Stimulated activated effector memory CD8-positive, alpha-beta T cell treated with anti-CD3 and anti-CD28 coated beads, Interleukin-12 subunit alpha, Interleukin-12 subunit beta, amount 100 ng/mL, for 72 hours (primary cell): Measurements from ENCODE around the gene DGKB.

Source experiments
- ATAC-seq: fragments of 150-1000 bp; cut with Tn5 transposase; 2 replicates; pipeline ENCODE4 v1.10.0; 2021
- DNase-seq, 2 donors: peaks; one replicate each; pipeline ENCODE4 v3.0.0; 2021 to 2022; ENCODE audit warnings: low spot score in 2 of 2
- H3K27ac Mint-ChIP-seq: one replicate; pipeline ENCODE4 v1.8.0; 2022; ENCODE audit warnings: mild to moderate bottlenecking, mixed read lengths
- H3K36me3 Mint-ChIP-seq: one replicate; pipeline ENCODE4 v1.8.0; 2022; ENCODE audit warnings: mild to moderate bottlenecking, mixed read lengths
- H3K4me1 Mint-ChIP-seq: one replicate; pipeline ENCODE4 v1.8.0; 2022; ENCODE audit warnings: mixed read lengths
- H3K4me3 Mint-ChIP-seq: one replicate; pipeline ENCODE4 v1.8.0; 2022; ENCODE audit warnings: mild to moderate bottlenecking, mixed read lengths
- H3K9me3 Mint-ChIP-seq: one replicate; pipeline ENCODE4 v1.8.0; 2022; ENCODE audit warnings: mixed read lengths

DGKB gene

GRCh38 chr7:14144538-14144937 is 758.0 kb downstream of the DGKB start:
- H3K9me3 Mint-ChIP-seq = no peaks in the 10 kb centered on the region
- no peak for ATAC-seq
- H3K4me3 Mint-ChIP-seq = no peak overlapping the region
- no peak overlapping the region for H3K27ac Mint-ChIP-seq
- no peaks in the 10 kb centered on the region for H3K4me1 Mint-ChIP-seq
- no peak for DNase-seq
- H3K36me3 Mint-ChIP-seq = no peaks in the 10 kb centered on the region

DNA sequence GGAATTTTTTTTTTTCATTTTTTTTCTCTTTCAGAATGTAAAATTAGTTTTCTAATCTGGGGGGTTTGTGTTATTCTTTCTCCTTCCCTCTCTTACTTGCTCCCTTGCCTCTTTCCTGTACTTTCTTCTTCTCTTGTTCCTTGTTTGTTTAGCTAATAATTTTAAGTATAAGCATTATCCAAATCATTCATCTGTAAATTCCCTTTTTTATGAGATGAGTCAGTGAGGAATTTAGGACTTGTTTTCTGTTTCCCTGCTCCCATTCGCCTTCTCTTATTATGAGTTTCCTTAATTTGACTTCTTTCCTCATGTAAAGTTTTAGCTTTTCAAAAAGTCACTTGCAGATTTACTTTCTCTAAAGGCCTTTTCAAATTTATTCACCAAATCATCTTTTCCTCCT is 758.4 kb downstream of the DGKB start:
- H3K4me3 Mint-ChIP-seq = no peak overlapping the region
- no peaks in the 10 kb centered on the region for H3K36me3 Mint-ChIP-seq
- no peak overlapping the region for H3K27ac Mint-ChIP-seq
- DNase-seq (no peak), ATAC-seq (no peak)
- no peaks in the 10 kb centered on the region for H3K9me3 Mint-ChIP-seq
- H3K4me1 Mint-ChIP-seq = no peaks in the 10 kb centered on the region

DNA sequence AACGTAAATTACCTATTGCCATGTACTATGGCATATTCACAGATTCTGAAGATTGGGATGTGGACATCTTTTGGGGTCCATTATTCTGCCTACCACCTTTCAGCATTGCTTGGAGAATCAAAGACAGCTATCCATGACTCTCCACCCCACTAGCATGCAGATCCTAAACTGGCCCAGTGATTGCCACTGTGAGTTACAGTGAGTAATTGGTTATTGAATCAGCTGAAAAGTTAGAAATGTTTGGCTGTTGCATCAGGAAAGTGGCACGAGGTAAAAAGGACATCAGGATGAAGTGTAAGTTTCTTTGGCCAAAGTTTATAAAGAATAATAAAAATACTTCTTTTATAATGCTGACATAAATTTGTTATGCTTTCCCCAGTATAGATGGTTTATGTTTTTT is 764.9 kb downstream of the DGKB start:
- no peak overlapping the region for H3K27ac Mint-ChIP-seq
- no peak overlapping the region for H3K4me3 Mint-ChIP-seq
- no peaks in the 10 kb centered on the region for H3K4me1 Mint-ChIP-seq
- DNase-seq = no peak
- no peaks in the 10 kb centered on the region for H3K36me3 Mint-ChIP-seq
- ATAC-seq = no peak
- H3K9me3 Mint-ChIP-seq = no peaks in the 10 kb centered on the region

- Mint-ChIP-seq H3K9me3 (no peaks in the 10 kb centered on the region), H3K4me3 (no peak overlapping the region), H3K36me3 (no peaks in the 10 kb centered on the region), H3K4me1 (no peaks in the 10 kb centered on the region), H3K27ac (no peak overlapping the region)
- DNase-seq = no peak
- ATAC-seq = no peak
Observed at GRCh38 chr7:14133752-14134151, 768.8 kb downstream of the DGKB start.

- Mint-ChIP-seq H3K36me3 (no peaks in the 10 kb centered on the region), H3K9me3 (no peaks in the 10 kb centered on the region), H3K27ac (no peak overlapping the region), H3K4me1 (no peaks in the 10 kb centered on the region), H3K4me3 (no peak overlapping the region)
- ATAC-seq = no peak
- no peak for DNase-seq
Observed at GRCh38 chr7:14125998-14126397, 776.6 kb downstream of the DGKB start.

DNA sequence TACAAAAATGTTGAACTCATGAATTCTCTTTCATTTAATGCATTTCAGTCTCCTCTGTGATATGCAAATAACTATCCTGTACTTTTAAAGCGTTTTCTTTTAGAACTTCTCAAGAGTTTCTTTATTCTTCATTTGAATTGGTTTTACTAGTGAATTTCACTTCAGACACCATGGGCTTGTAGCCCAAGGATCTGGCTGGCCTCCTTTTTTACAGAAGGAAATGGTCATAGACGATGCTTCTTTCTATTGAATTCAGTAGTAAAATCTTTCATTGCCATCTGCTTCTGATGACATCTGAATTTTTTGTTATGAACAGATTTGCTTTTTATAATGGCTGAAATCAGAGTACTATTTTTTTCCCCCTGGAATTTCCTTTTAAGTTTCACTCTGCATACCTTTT is 777.8 kb downstream of the DGKB start:
- Mint-ChIP-seq H3K36me3 (no peaks in the 10 kb centered on the region), H3K4me3 (no peak overlapping the region), H3K27ac (no peak overlapping the region), H3K4me1 (no peaks in the 10 kb centered on the region), H3K9me3 (no peaks in the 10 kb centered on the region)
- ATAC-seq = no peak
- no peak for DNase-seq

DNA sequence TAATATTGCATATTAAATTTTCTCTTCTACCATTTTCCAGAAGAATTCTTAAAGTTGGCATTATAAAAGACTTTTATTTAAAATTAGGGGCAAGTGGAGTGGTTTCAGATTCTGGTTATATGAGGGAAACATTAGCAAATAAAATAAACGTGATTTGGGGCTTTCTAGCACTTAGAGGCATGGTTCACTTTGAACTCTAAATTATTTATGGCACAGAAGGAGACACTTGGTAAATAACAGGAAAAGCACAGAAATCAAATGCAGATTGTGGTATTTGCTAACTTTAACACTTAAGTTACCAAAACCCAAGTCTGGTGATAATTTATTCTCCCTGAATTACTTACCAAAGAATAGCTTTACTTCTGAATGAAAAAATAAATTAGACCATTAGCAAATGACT is 778.6 kb downstream of the DGKB start:
- Mint-ChIP-seq H3K4me1 (no peaks in the 10 kb centered on the region), H3K36me3 (no peaks in the 10 kb centered on the region), H3K27ac (no peak overlapping the region), H3K9me3 (no peaks in the 10 kb centered on the region), H3K4me3 (no peak overlapping the region)
- ATAC-seq = no peak
- DNase-seq = no peak

GRCh38 chr7:14115701-14116100 is 786.9 kb downstream of the DGKB start:
- ATAC-seq = no peak
- DNase-seq = no peak
- no peaks in the 10 kb centered on the region for H3K4me1 Mint-ChIP-seq
- H3K4me3 Mint-ChIP-seq = no peak overlapping the region
- H3K27ac Mint-ChIP-seq = no peak overlapping the region
- peaks cover 2% of the 10 kb centered on the region for H3K9me3 Mint-ChIP-seq
- H3K36me3 Mint-ChIP-seq = no peaks in the 10 kb centered on the region

GRCh38 chr7:14104861-14105260 is 797.7 kb downstream of the DGKB start:
- no peaks in the 10 kb centered on the region for H3K36me3 Mint-ChIP-seq
- no peaks in the 10 kb centered on the region for H3K9me3 Mint-ChIP-seq
- no peak overlapping the region for H3K27ac Mint-ChIP-seq
- DNase-seq (no peak), ATAC-seq (no peak)
- no peak overlapping the region for H3K4me3 Mint-ChIP-seq
- H3K4me1 Mint-ChIP-seq = no peaks in the 10 kb centered on the region

DNA sequence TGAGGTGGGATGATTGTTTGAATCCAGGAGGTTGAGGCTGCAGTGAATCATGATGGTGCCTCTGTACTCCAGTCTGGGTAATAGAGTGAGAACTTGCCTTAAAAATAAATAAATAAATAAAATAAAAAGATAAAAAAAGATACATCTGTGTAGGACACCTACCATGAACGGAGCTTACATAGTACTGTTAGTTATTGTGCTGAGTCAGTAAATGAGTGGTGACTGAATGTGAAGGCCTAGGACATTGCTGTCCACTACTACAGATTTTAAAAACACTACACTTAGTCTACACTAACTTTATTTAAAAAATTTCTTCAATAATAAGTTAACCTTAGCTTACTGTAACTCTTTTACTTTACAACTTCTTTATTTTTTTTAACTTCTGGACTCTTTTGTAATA is 806.4 kb downstream of the DGKB start:
- no peaks in the 10 kb centered on the region for H3K9me3 Mint-ChIP-seq
- DNase-seq (no peak), ATAC-seq (no peak)
- no peaks in the 10 kb centered on the region for H3K4me1 Mint-ChIP-seq
- no peak overlapping the region for H3K27ac Mint-ChIP-seq
- no peaks in the 10 kb centered on the region for H3K36me3 Mint-ChIP-seq
- no peak overlapping the region for H3K4me3 Mint-ChIP-seq

DNA sequence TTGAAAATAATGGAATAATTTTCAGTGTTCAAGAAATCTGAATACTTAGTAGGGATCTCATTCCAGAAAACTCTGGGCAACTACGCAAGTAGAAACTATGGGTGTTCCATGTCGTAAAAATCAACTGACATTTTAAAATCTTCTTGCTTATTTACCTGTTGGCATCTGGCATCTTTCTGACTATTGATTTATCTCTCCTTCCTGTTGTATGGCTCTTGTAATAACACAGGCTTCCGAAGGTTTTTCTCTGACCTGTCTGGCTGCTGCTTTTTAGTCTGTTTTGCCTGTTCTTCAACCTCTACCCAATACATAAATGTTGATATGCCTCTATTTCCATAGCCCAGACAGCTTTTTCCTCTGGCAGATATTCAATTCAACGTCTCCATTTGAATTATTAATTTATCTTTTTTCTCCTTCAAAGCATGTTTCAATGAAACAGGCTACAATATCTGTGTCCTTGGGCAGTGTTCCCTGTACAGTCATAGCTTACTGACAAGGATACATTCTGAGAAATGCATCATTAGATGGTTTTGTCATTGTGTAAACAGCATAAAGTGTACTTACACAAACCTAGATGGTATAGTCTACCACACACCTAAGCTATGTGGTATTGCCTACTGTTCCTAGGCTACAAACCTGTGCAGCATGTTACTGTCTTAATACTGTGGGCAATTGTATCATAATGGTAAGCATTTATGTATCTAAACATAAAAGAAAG is 807.2 kb downstream of the DGKB start:
- no peaks in the 10 kb centered on the region for H3K4me1 Mint-ChIP-seq

More for the DNA sequence above, 807.2 kb downstream of the DGKB start:
- H3K27ac Mint-ChIP-seq = no peak overlapping the region
- no peak for DNase-seq
- ATAC-seq = no peak
- H3K4me3 Mint-ChIP-seq = no peak overlapping the region
- H3K36me3 Mint-ChIP-seq = no peaks in the 10 kb centered on the region
- H3K9me3 Mint-ChIP-seq = no peaks in the 10 kb centered on the region
